ENCODE measurements around the gene C16orf92.
"Not testable (repeated sequence)": the region's sequence is repeated elsewhere in the genome, so short reads cannot be mapped to it uniquely, and the experiment has no call there.

C16orf92 gene

GRCh38 chr16:30011714-30012504 is 11.1 kb upstream of the C16orf92 start:
- no peak for TF ChIP-seq CTCF (IDR thresholded peaks at IDR 0.05; ENCODE audit: low read length, missing control alignments)
- no peak overlapping the region for H3K4me3 ChIP-seq (replicated peaks; ENCODE audit: low read depth, low read length)
- no peak for DNase-seq (ENCODE audit: low read depth)

- not testable (repeated sequence) for DNase-seq (ENCODE audit: low read depth); H3K4me3 ChIP-seq (replicated peaks; ENCODE audit: low read depth, low read length)
These were observed 10.4 kb upstream of the C16orf92 start for GRCh38 chr16:30012598-30012997.

GRCh38 chr16:30015450-30015849 is 7.5 kb upstream of the C16orf92 start:
- DNase-seq (ENCODE audit: low read depth); H3K4me3 ChIP-seq (replicated peaks; ENCODE audit: low read depth, low read length): not testable (repeated sequence)

GRCh38 chr16:30016555-30017276 is 6.3 kb upstream of the C16orf92 start:
- no peak for DNase-seq (ENCODE audit: low read depth)
- no peak overlapping the region for H3K4me3 ChIP-seq (replicated peaks; ENCODE audit: low read depth, low read length)
- no peak for TF ChIP-seq CTCF (IDR thresholded peaks at IDR 0.05; ENCODE audit: low read length, missing control alignments)

GRCh38 chr16:30017277-30017656 is 5.7 kb upstream of the C16orf92 start:
- TF ChIP-seq CTCF (IDR thresholded peaks at IDR 0.05; ENCODE audit: low read length, missing control alignments), result no peak
- H3K4me3 ChIP-seq (replicated peaks; ENCODE audit: low read depth, low read length), result no peak overlapping the region
- DNase-seq (ENCODE audit: low read depth), result no peak

- H3K4me3 ChIP-seq (replicated peaks; ENCODE audit: low read depth, low read length); DNase-seq (ENCODE audit: low read depth): not testable (repeated sequence)
These were observed 5.1 kb upstream of the C16orf92 start for GRCh38 chr16:30017937-30018336.

GRCh38 chr16:30018731-30019158 is 4.3 kb upstream of the C16orf92 start:
- DNase-seq (ENCODE audit: low read depth), result no peak
- no peak overlapping the region for H3K4me3 ChIP-seq (replicated peaks; ENCODE audit: low read depth, low read length)
- TF ChIP-seq CTCF (IDR thresholded peaks at IDR 0.05; ENCODE audit: low read length, missing control alignments), result no peak

- no peak for TF ChIP-seq CTCF (IDR thresholded peaks at IDR 0.05; ENCODE audit: low read length, missing control alignments)
- no peak for DNase-seq (ENCODE audit: low read depth)
- no peak overlapping the region for H3K4me3 ChIP-seq (replicated peaks; ENCODE audit: low read depth, low read length)
These were observed 588 bp downstream of the C16orf92 start for GRCh38 chr16:30023586-30023985.
